Measurements from ENCODE around the gene RUNX3.

GRCh38 chr1:24940231-24940630 lies 10.2 kb upstream of the RUNX3 start:
- TF ChIP-seq CTCF (conservative IDR thresholded peaks at IDR 0.05; ENCODE audit: low read length) (no peak), EZH2phosphoT487 (IDR thresholded peaks at IDR 0.05; ENCODE audit: borderline replicate concordance, low read depth, low read length) (no peak)
